Left ventricle myocardium inferior (tissue), 1 donor: ENCODE measurements around the gene ATG4C. TPM values are rescaled to one million over a fixed set of nuclear protein-coding genes. Genes with fewer than 3 reads are reported as not detected.
"Not testable (repeated sequence)": the region's sequence is repeated elsewhere in the genome, so short reads cannot be mapped to it uniquely, and the experiment has no call there.

Experiments
- DNase-seq: peaks from one replicate; pipeline ENCODE4 v3.0.0-alpha.2; 2020
- H3K27ac ChIP-seq: fragments of 200-600 bp; replicated peaks from 2 replicates; pipeline ENCODE4 v1.8.0; 2021
- H3K27me3 ChIP-seq: fragments of 200-600 bp; 2 replicates; pipeline ENCODE4 v1.8.0; 2021; ENCODE audit warnings: low read depth
- H3K36me3 ChIP-seq: fragments of 200-600 bp; 2 replicates; pipeline ENCODE4 v1.8.0; 2021
- H3K4me1 ChIP-seq: fragments of 200-600 bp; 2 replicates; pipeline ENCODE4 v1.8.0; 2021
- H3K4me3 ChIP-seq: fragments of 200-600 bp; 2 replicates; pipeline ENCODE4 v1.8.0; 2021; ENCODE audit warnings: mild to moderate bottlenecking, moderate library complexity
- H3K9me3 ChIP-seq: fragments of 200-600 bp; replicated peaks from 2 replicates; pipeline ENCODE4 v1.8.0; 2021
- CTCF ChIP-seq: fragments of 200-600 bp; IDR thresholded peaks from 2 replicates; pipeline ENCODE4 v1.8.0; 2021; ENCODE audit warnings: antibody characterized with exemption, mild to moderate bottlenecking, borderline replicate concordance
- intact Hi-C: fragments of 100-400 bp; cut with micrococcal nuclease; formaldehyde crosslinking; loops from one replicate; pipeline ENCODE4 v1.11.0; 2022
- total RNA-seq: library from RNA; stranded (reverse); fragmentation: NEBNext Ultra II Directional; extraction: Animal tissue kit (Norgen Biotek cat#: 25700); gene quantifications from one replicate; pipeline ENCODE4 v1.2.1, GENCODE V29; 2021
- donor health status: DM: no; HTN: yes; CAD: no; lungs with severe emphysema.

Gene ATG4C
- total RNA-seq, 1 donor from 2014 or later: 10.9 TPM

GRCh38 chr1:62781841-62782543 lies 1.9 kb upstream of the ATG4C start:
- DNase-seq: no peak
- Histone ChIP-seq H3K27me3 (no peaks in the 10 kb centered on the region), H3K4me3 (no peak overlapping the region), H3K27ac (no peak overlapping the region), H3K36me3 (no peaks in the 10 kb centered on the region), H3K4me1 (peaks cover 37% of the 10 kb centered on the region), H3K9me3 (no peaks in the 10 kb centered on the region)
- intact Hi-C loops: no loop called here
- TF ChIP-seq CTCF: no peak

GRCh38 chr1:62782544-62783212 lies 1.3 kb upstream of the ATG4C start:
- H3K4me3 ChIP-seq: peak overlapping the region; percentile 84
- peak overlapping the region; percentile 99 for H3K27ac ChIP-seq
- intact Hi-C loops, H3K9me3 ChIP-seq, H3K27me3 ChIP-seq, DNase-seq, H3K36me3 ChIP-seq: not testable (repeated sequence)
- H3K4me1 ChIP-seq: peaks cover 42% of the 10 kb centered on the region

- peaks cover 42% of the 10 kb centered on the region for H3K4me1 ChIP-seq
- intact Hi-C loops: no loop called here
- peak overlapping the region; percentile 84 for H3K4me3 ChIP-seq
- no peaks in the 10 kb centered on the region for H3K36me3 ChIP-seq
- DNase-seq: no peak
- TF ChIP-seq CTCF: peak; percentile 40
- H3K27me3 ChIP-seq: no peaks in the 10 kb centered on the region
- H3K27ac ChIP-seq: peak overlapping the region; percentile 99
- H3K9me3 ChIP-seq: no peaks in the 10 kb centered on the region
These were observed 805 bp downstream of the ATG4C start for GRCh38 chr1:62784509-62785365.

GRCh38 chr1:62790716-62791115 lies 6.8 kb downstream of the ATG4C start:
- no peaks in the 10 kb centered on the region for H3K27me3 ChIP-seq
- intact Hi-C loops: no loop called here
- H3K9me3 ChIP-seq: no peaks in the 10 kb centered on the region
- no peak for TF ChIP-seq CTCF
- H3K36me3 ChIP-seq: no peaks in the 10 kb centered on the region
- no peak overlapping the region for H3K27ac ChIP-seq
- no peak overlapping the region for H3K4me3 ChIP-seq
- peaks cover 16% of the 10 kb centered on the region for H3K4me1 ChIP-seq
- DNase-seq: no peak

- intact Hi-C loops: no loop called here
These were observed 10.1 kb downstream of the ATG4C start for GRCh38 chr1:62794053-62794452.

More at GRCh38 chr1:62794053-62794452, 10.1 kb downstream of the ATG4C start:
- Histone ChIP-seq H3K27me3 (no peaks in the 10 kb centered on the region), H3K9me3 (no peaks in the 10 kb centered on the region), H3K4me3 (no peak overlapping the region), H3K36me3 (no peaks in the 10 kb centered on the region), H3K4me1 (peaks cover 4% of the 10 kb centered on the region), H3K27ac (no peak overlapping the region)
- no peak for TF ChIP-seq CTCF
- no peak for DNase-seq
